ENCODE results near the gene CABLES2. TPM values are rescaled to one million over a fixed set of nuclear protein-coding genes. Genes with fewer than 3 reads are reported as not detected.

The CABLES2 gene
- total RNA-seq, 4 donors from 2014 or later = 7.2 to 33.8 (median 11.1) TPM

DNA sequence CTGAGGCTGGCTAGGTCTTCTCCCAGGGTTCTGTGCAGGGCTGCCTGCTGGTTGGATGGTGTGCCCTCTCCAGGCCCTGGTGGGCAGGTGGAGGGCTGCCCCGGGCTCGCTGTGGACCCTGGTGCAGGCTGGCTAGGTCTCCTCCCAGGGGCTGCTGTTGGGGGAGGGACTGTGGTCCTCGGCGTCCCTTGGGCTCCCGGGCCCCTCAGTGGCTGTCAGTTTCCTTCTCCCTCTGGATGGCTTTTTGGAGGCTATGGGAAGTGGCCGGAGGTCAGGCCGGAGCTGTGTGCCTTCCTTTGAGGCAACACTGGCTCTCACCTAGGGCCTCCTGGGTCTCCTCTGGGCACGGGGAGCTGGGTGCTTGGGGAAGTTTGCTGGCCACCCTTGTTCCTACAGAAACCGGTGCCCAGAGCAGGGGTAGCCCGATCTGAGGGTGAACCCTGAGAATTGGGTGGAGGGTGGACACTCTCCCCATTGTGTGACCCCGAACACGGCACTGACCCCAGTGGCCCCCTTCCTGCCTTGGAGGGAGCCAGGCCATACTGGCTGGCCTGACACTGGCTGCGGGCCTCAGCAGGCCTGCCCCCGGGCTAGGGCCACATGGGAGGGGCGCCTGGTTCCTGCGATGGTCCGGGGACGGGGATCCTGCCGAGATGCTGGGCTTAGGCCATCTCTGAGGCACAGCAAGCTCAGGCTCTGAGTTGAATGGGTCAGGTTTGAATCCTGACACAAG, 3.8 kb upstream of the CABLES2 start:
- Histone ChIP-seq H3K36me3 (no peaks in the 10 kb centered on the region), H3K4me3 (peak overlapping the region in 2 of 4 donors; percentile 50 to 60), H3K9me3 (no peaks in the 10 kb centered on the region), H3K27me3 (no peaks in the 10 kb centered on the region), H3K27ac (peak overlapping the region in 3 of 4 donors; percentile 86 to 98 (median 96)), H3K4me1 (peaks cover 9 to 74% (median 20%) of the 10 kb centered on the region in 4 donors)
- TF ChIP-seq, protein P1, sequence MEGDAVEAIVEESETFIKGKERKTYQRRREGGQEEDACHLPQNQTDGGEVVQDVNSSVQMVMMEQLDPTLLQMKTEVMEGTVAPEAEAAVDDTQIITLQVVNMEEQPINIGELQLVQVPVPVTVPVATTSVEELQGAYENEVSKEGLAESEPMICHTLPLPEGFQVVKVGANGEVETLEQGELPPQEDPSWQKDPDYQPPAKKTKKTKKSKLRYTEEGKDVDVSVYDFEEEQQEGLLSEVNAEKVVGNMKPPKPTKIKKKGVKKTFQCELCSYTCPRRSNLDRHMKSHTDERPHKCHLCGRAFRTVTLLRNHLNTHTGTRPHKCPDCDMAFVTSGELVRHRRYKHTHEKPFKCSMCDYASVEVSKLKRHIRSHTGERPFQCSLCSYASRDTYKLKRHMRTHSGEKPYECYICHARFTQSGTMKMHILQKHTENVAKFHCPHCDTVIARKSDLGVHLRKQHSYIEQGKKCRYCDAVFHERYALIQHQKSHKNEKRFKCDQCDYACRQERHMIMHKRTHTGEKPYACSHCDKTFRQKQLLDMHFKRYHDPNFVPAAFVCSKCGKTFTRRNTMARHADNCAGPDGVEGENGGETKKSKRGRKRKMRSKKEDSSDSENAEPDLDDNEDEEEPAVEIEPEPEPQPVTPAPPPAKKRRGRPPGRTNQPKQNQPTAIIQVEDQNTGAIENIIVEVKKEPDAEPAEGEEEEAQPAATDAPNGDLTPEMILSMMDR (IDR thresholded peaks at IDR 0.05) = no peak
- DNase-seq = no peak

DNA sequence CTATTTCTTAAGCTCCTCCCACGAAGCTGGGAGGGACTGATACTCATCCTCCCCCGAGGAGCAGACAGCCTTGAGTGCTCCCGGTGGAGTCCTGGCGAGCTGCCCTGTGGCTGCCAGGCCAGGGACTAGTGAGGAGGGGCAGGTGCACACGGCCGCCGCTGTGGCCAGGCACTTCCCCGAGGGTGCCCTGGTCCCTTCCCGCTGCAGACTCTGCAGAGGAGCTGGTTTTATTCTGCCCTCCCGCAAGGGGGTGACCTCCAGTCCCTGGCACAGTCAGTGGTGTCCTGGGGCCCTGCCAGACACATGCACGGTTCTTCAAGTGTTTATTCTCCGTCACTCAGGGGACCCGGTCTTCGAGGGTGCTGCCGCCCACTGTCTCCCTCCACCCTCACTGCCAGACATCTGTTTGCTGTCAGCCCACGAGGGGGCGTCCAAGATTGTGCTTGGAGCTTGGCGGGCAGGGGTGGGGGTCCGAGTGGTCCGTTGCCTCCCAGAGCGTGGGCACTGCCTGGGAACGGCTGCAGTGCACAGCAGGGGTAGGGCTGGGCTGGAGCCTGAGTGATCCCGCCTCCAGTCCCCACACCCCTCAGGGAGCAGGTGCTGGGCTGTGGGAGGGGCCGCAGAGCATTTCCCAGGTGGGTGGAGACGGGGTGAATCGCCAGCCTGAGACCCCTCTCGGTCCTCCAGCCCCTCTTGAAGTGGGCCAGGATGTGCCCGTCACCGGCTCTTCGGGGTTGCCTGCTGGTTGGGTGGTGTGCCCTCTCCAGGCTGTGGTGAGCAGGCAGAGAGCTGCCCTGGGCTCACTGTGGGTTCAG, 3.1 kb upstream of the CABLES2 start:
- Histone ChIP-seq H3K36me3 (no peaks in the 10 kb centered on the region), H3K4me1 (peaks cover 9 to 80% (median 25%) of the 10 kb centered on the region in 4 donors), H3K9me3 (no peaks in the 10 kb centered on the region), H3K27me3 (no peaks in the 10 kb centered on the region), H3K27ac (peak overlapping the region in 3 of 4 donors; percentile 86 to 98 (median 96)), H3K4me3 (peak overlapping the region in 2 of 4 donors; percentile 42 to 50)
- DNase-seq = peak; percentile 52 to 88 (median 82)
- peak; percentile 52 to 74 for TF ChIP-seq POLR2A (IDR thresholded peaks at IDR 0.05)
- TF ChIP-seq, protein P1 (IDR thresholded peaks at IDR 0.05) = peak in 4 of 6 experiments; percentile 25 to 51 (median 40)

- Histone ChIP-seq H3K4me3 (peak overlapping the region in 2 of 4 donors; percentile 42 to 50), H3K27ac (peak overlapping the region in 3 of 4 donors; percentile 36 to 98 (median 96)), H3K9me3 (no peaks in the 10 kb centered on the region), H3K4me1 (peaks cover 9 to 77% (median 25%) of the 10 kb centered on the region in 4 donors), H3K36me3 (no peaks in the 10 kb centered on the region), H3K27me3 (no peaks in the 10 kb centered on the region)
- no peak for DNase-seq
- TF ChIP-seq, protein P1 (IDR thresholded peaks at IDR 0.05) = no peak
- TF ChIP-seq POLR2A (IDR thresholded peaks at IDR 0.05) = no peak
These were observed 2.2 kb upstream of the CABLES2 start for GRCh38 chr20:62409086-62409853.

GRCh38 chr20:62408640-62409039, 1.6 kb upstream of the CABLES2 start:
- Histone ChIP-seq H3K4me3 (no peak overlapping the region), H3K36me3 (no peaks in the 10 kb centered on the region), H3K27me3 (no peaks in the 10 kb centered on the region), H3K4me1 (peaks cover 6 to 70% (median 25%) of the 10 kb centered on the region in 4 donors), H3K27ac (peak overlapping the region in 2 of 4 donors; percentile 96 to 98), H3K9me3 (no peaks in the 10 kb centered on the region)
- DNase-seq = no peak
- TF ChIP-seq, protein P1 (IDR thresholded peaks at IDR 0.05) = no peak

GRCh38 chr20:62408055-62408454, 970 bp upstream of the CABLES2 start:
- Histone ChIP-seq H3K9me3 (no peaks in the 10 kb centered on the region), H3K27me3 (no peaks in the 10 kb centered on the region), H3K36me3 (no peaks in the 10 kb centered on the region), H3K4me1 (peaks cover 6 to 65% (median 25%) of the 10 kb centered on the region in 4 donors), H3K27ac (peak overlapping the region in 3 of 4 donors; percentile 76 to 98 (median 86)), H3K4me3 (peak overlapping the region in 2 of 4 donors; percentile 65 to 90)
- no peak for DNase-seq
- TF ChIP-seq POLR2A (IDR thresholded peaks at IDR 0.05) = no peak
- TF ChIP-seq, protein P1 (IDR thresholded peaks at IDR 0.05) = no peak
